Camera-type eye (tissue), 1 donor: ENCODE results near the gene WEE2. TPM values are rescaled to one million over a fixed set of nuclear protein-coding genes. Genes with fewer than 3 reads are reported as not detected.

Experiments
- total RNA-seq: library from RNA; depleted of rRNA; stranded (reverse); fragments of >200 nt; gene quantifications from one replicate; pipeline ENCODE4 v1.2.3, GENCODE V29; 2014

Gene WEE2
- total RNA-seq, result 0.27 TPM

GRCh38 chr7:141708351-141708750 lies at the start of gene WEE2:
Gene WEE2 (plus strand): TSS chr7:141708353. CDS start chr7:141708759, 406 bp downstream.

GRCh38 chr7:141702047-141702567 lies 6.0 kb upstream of the WEE2 start, which contains the start of gene DENND11:
Gene DENND11 (minus strand): TSS chr7:141702166. CDS start chr7:141702153, 13 bp downstream.

GRCh38 chr7:141737836-141738591 lies 29.9 kb downstream of the WEE2 start, which contains the start of gene SSBP1:
Gene SSBP1 (plus strand): TSS chr7:141738358. CDS start chr7:141739167, 809 bp downstream.

GRCh38 chr7:141763797-141764196 lies 55.6 kb downstream of the WEE2 start, which contains the start of gene TAS2R3:
Gene TAS2R3 (plus strand): TSS chr7:141764097. CDS start chr7:141764159, 62 bp downstream.

GRCh38 chr7:141776374-141776773 lies 68.2 kb downstream of the WEE2 start, which contains the start of gene TAS2R4:
Gene TAS2R4 (plus strand): TSS chr7:141776674. CDS start chr7:141778489, 1,815 bp downstream.

Other genes starting within 250 kb of the WEE2 start
- gene AGK, start 156.9 kb upstream of the WEE2 start, total RNA-seq, result 42.1 TPM
- 80.9 TPM for gene DENND11, start 6.2 kb upstream of the WEE2 start, total RNA-seq
- 121 TPM for gene SSBP1, start 30.0 kb downstream of the WEE2 start, total RNA-seq
- gene TAS2R3, start 55.7 kb downstream of the WEE2 start, total RNA-seq, result 4.2 TPM
- 5.6 TPM for gene TAS2R4, start 68.3 kb downstream of the WEE2 start, total RNA-seq
- gene TAS2R5, start 81.9 kb downstream of the WEE2 start, total RNA-seq, result 8.6 TPM
- gene PRSS37, start 133.1 kb downstream of the WEE2 start, total RNA-seq, result not detected
- 0.71 TPM for gene OR9A4, start 208.0 kb downstream of the WEE2 start, total RNA-seq
- gene CLEC5A, start 238.6 kb downstream of the WEE2 start, total RNA-seq, result 0.49 TPM